ENCODE measurements around the gene LIPN.
"Not testable (repeated sequence)": the region's sequence is repeated elsewhere in the genome, so short reads cannot be mapped to it uniquely, and the experiment has no call there.

Gene LIPN, protein sequence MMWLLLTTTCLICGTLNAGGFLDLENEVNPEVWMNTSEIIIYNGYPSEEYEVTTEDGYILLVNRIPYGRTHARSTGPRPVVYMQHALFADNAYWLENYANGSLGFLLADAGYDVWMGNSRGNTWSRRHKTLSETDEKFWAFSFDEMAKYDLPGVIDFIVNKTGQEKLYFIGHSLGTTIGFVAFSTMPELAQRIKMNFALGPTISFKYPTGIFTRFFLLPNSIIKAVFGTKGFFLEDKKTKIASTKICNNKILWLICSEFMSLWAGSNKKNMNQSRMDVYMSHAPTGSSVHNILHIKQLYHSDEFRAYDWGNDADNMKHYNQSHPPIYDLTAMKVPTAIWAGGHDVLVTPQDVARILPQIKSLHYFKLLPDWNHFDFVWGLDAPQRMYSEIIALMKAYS
- 0 to 0.19 (median 0) reads per million in 3 experiments for total RNA-seq

DNA sequence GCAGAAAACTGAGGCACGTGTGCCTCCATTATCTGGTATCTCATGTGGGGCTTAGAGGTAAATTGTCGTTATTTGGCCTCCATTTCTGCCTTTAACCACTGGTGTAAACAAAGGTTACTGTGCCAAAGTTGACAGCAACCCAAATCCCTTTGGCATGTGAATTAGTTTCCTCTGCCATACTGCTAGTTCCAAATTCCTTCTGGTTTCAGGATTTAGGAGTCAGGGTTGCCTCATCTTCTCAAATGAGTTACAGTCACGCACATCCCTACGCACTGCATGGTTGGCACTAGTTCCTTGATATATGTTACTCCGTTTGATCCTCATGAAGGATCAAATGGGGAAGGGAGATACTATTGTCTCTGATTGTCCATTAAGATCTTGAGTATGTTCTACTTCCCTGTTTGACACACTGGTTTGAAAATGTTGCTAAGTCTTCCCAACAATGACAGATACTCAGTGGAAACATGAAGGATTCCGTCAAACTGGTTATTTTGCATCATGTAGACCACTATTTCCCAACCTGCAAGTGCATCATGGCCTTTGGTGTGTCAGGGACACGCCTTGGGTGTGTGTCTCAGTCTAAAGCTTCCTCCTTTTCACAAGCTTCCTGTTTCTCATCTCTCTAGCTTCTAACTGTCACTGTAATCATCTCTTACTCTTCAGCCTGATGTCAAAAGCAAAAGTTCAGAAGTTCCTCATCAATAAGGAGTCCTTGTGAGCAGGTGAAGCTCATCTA is at the start of gene LIPN:
Gene LIPN, plus strand, starts transcription at position 655 of the 736 bp plus-strand sequence. CDS start 1,386 bp downstream, outside the sequence.
- no peak for DNase-seq

DNA sequence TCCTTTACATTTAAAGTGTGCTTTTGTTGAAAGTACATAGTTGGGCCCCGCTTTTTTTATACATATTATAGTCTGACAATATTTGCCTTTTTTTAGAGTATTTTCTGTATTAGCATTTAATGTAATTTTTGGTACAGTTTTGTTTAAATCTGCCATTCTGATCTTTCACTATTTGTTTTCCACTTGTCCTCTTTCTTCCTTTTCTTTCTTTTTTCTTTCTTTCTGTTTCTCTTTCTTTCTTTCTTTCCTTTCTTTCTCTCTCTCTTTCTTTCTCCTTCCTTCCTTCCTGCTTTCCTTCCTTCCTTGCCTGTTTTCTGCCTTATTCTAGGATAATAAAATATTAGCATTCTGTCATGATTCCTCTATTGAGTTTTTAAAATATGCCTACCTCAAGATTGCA is 44.3 kb upstream of the LIPN start:
- no peak for DNase-seq

DNA sequence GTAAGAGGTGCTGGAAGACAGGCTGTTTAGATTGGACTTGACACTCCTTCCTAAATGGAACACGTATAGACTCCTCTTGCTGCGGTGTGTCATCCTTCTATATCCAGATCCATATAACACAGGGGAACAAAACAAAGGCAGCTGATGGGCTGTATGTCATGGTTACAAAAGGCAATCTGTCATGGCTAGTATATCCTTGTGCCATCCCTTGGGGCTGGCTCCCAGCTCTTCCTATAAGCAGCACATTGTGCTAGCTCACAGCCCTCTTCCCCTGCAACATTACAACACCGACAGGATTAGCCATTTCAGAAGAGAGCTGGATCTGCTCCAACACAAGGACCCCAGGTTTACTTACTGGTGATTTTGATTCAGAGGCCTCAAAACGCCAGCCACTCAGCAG is 38.4 kb upstream of the LIPN start:
- no peak for DNase-seq

DNA sequence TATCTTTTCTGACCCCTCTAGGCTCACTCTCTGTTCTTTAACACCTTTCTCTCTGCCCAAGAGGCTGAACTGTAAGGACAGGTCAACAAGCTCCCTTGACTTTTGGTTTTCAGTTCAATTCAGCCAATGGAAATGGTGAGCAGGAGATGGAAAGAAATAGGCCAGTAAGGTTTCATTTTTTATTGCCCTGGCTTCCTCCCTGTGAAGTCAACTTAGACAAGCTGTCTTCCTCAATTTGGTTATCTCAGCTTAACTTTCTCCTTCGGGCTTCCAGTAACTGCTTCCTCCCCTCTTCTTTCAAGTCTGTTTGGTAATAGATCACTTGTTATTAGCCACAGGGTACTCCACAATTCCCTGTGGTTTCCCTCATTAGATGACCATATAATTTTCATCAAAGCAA is 34.0 kb upstream of the LIPN start:
- no peak for DNase-seq

DNA sequence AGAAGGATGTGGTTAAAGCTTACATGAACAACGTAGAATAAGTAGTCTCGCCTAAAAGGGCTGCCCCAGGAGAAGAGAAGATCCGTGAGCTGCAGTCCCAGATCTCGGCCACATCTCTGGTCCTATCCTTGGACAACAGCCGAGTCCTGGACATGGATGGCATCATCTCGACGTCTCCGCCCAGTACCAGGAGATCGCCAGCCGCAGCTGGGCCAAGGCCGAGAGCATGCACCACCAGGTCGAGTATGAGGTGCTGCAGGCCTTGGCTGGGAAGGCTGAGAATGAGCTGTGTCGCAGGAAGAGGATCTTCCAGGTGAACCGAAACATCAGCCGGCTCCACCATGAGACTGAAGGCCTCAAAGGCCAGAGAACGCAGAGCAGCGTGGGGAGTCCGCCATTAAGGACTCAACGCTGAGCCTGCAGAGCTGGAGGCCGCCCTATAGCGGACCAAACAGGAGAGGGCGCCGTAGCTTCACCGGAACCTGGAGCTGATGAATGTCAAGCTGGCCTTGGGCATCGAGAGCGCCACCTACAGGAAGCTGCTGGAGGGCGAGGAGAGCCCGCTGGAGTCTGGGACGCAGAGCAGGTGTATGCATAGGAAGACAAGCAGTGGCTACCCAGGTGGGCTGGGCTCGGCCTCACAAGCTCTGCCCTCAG is 31.6 kb upstream of the LIPN start:
- DNase-seq, result no peak

DNA sequence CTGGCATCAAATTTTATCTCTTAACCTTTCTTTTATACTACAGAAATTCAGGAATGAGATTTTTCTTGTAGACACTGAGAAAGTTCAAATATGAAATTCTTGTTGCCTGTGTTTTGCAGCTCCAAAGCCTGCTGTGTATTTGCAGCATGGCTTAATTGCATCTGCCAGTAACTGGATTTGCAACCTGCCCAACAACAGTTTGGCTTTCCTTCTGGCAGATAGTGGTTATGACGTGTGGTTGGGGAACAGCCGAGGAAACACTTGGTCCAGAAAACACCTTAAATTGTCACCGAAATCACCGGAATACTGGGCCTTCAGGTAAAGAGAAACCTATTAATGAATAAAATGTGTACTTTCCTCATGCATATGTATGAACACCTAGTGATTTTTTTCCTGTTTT is 29.0 kb upstream of the LIPN start:
- DNase-seq, result no peak

DNA sequence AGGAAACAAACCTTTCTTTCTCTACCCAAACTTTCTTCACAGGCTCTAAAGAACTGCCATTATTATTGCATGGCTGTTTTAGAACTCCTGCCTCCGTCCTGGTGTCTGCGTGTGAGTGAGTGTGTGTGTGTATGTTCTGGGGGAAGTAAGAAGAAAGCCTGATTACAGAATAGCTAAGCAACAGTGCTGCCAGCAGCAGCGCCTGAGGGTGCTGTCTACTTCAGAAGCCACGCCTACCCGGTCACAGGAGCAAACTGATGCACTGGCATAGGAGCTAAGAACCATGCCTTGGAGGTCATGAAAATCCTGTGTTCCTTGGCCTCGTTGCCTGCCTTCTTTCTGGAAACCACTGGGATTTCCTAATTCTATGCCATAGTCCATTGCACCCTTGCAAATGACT is 28.5 kb upstream of the LIPN start:
- DNase-seq, result no peak

DNA sequence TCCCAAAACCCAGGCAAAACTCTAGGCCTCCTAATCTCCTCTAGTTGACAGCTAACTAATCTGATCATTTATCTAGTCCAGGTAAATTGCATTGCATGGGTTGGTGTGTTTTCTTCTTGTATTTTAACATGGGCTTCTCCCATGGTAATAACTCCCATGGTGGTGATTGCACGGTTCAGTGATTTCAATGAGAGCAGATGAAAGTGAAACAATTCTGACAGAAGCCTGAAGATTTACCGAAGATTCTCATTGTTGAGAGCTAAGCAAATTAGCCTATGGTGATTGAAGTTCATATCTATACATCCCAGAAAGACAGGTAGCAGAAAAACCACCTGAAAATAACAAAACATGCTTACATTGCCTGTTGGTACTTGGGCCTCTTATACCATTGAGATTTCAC is 26.6 kb upstream of the LIPN start:
- DNase-seq, result no peak

DNA sequence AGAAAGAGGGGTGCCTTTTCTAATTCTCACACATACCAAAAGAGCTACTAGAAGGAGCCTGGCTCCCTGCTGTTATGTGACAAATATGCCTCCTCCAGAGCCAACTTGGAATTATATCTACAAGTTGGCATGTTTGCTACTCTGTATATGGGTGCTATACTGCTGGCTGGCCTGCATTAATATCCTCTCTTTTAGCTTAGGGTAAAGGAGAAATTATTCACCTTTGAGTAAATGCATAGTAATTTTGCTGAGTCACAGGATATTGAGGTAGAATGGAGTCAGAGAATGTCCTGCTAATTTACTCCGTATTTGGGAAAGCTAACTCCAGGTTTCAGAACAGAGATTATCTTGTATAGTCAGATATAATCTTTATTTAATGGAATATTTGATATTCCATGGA is 24.2 kb upstream of the LIPN start:
- no peak for DNase-seq

DNA sequence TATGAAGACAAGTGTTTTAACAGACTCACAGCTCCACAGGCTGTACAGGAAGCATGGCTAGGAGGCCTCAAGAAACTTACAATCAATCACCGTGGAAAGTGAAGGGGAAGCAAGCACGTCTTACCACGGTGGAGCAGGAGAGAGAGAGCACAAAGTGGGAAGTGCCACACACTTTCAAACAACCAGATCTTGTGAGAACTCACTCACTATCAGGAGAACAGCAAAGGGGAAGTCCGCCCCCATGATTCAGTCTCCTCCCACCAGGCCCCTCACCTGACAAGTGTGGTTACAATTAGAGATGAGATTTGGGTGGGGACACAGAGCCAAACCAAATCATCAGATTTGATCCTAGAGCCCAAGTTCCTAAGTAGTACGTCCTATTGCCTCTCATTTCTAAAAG is 17.9 kb upstream of the LIPN start:
- not testable (repeated sequence) for DNase-seq

DNA sequence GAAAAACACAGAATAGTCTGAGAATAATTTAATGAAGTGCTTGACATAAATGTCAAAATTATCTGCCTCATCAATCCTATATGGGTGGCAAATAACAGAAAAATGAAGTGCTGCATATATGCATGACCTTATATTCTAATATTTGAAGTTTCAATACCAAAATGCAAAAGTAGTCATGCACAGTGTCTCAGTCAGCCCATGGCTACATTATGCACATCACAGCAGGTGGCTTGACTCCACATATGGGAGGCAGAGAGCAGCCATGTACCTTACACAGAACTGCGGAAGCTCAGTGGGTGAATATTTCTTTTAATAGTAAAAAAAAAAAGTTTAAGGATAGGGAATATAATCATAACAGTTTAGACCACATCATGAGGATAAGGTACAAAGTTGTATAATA is 17.4 kb upstream of the LIPN start:
- DNase-seq, result no peak

DNA sequence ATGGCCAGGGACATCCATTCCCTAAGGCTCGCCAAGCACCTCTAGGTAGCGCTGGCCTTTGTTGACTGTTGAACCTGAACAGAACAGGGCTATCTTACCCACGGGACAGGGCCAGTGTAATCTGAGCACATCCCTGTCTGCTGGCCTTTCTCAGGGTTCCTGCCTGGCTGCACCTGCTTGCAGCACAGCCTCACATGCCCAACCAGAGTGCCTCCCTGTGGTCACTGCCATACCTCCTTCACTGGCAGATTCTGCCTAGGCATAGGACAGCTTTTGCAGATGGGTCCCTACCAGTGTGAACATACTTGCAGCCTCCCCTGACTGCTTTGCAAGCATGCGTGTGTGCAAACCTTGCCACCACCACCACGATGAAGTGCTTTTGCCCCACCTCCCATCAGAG is 15.8 kb upstream of the LIPN start:
- no peak for DNase-seq

DNA sequence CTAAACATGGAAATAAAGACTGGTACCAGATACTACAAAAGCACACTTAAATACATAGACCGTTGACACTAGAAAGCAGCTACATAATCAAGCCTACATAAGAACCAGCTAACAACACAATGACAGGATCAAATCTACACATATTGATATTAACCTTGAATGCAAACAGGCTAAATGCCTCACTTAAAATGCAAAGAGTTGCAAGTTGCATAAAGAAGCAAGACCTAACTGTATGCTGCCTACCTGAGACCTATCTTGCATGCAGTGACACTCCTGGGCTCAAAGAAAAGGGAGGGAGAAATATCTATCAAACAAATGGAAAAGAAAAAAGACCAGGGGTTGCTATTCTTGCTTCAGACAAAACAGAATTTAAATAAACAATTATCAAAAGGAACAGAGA is 14.2 kb upstream of the LIPN start:
- no peak for DNase-seq

DNA sequence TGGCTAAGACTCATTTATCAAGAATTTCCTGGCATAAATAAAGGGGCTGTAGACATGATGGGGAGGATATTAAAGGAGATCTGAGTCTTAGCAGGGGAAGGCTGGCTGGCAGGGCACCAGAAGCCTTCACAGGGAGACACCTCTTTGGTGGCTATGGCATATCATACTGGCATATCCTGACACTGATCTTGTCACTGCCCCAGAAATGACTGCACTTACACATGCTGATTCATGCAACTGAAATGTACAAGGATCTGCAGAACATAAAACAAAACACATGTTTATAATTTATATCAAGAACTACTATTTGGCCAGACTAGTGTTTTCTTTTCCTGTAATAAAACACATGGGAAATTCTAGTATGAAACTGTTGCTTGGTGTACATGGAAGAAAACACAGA is 5.5 kb upstream of the LIPN start:
- no peak for DNase-seq

DNA sequence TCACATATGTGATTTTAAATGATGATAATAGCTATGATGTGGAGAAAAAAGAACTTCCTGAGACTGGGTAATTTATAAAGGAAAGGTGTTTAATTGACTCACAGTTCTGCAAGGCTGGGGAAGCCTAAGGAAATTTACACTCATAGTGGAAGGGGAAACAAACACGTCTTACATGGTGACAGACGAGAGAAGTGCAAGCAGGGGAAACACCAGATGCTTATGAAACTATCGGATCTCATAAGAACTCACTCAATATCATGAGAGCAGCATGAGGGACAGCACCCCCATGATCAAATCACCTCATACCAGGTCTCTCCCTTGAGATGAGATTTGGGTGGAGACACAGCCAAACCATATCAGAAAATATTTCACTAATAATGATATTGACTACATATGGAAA is 4.1 kb upstream of the LIPN start:
- DNase-seq, result no peak

DNA sequence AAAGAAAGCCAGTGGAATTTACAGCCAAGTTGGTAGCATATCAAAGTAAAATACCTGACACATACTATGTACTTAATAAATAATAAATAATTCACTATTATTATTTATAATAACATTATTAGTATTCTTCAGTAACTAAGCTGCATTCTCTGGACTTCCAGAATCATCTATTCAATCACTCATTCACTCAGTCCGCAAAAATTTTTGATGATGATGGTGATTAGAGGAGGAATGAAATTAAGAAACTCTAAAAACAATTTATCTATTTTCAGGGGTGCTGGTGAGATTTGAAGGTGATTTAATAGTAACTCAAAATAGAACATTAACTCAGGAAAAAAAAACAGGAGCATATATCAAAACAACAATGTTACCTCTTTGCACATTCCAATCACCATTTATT is 3.2 kb upstream of the LIPN start:
- DNase-seq, result no peak

DNA sequence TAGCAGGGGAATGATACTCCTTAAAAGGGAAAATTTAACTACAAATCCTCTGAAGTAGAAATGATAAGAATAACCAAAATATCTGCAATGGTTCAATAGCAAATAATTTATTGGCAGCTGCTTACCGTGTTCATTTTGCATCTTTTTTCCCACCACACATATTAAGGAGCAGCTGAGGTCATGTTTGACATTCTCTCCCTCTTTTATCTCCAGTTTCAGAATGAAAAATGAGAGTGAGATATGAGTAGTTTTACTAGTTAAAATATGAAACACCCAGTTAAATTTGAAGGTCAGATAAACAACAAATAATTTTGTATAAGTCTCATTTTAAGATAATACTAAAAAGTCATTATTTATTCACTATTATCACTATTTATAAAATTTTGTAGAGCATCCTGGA is 3.1 kb downstream of the LIPN start:
- DNase-seq, result no peak

DNA sequence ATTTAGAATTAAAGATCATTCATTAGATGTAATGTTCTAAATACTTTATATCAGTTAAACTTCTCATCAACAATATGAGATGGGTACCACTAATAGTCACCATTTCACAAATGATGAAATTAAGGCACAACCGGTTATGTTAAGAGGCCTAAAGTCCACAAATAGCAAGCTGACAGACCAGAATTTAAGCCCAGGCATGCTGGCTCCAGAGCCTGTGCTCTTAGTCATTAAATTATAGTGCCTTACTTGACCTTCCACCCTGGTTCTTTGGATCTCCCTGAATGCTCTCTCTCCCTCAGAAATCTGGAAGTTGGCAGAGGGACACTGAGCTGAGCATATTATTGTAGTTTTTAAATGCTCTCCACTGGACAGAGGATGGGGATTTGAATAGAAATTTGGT is 3.6 kb downstream of the LIPN start:
- DNase-seq, result no peak

DNA sequence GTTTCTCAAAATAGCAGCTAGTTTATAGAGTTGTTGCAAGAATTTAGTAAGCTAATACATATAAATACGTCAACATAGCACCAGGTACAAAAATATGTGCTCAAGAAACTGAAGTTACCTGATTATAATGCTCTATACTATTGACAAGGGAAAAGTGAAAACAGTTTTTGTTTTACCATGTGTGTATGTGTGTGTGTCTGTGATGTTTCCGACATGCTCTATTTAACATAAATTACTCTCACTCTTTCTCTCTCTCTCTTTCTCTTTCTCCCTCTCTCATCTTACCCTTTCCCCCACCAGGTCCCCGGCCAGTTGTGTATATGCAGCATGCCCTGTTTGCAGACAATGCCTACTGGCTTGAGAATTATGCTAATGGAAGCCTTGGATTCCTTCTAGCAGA is 4.3 kb downstream of the LIPN start:
- DNase-seq, result no peak

DNA sequence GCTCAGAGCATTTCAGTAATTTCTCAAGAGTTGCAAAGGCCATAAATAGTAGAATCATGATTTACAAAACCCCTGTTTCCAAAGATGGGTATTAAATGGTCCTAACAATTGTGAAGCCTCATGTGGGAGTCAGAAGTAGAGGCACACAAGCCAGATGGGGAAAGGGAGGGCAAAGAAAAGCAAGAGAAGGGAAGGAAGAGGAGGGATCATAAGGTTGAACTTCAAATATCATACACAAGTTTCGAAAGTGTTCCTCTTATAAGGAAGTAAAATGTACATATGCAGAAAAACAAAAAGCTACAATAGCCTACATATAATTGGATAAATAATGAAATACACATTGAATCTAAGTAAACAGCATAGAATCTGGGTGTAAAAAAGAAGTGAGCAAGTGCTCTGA is 6.0 kb downstream of the LIPN start:
- DNase-seq, result no peak

DNA sequence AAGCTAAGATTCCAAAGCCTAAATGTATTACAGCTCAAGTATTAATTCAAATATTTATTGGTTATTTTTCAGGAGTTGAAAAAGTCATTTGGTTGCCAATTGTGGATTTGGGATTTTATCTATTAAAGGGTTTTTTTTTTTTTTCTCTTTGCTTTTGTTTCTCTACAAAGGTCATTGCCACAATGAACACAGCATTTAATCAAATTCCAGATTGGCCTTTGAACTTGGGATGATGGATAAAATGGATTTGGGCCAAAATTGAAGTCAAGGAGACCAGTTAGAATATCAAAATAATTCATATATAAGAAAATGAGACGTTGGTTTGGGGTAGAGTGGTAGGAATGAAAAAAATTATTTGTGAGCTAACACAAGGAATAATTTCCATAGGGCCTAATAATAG is 9.6 kb downstream of the LIPN start:
- DNase-seq, result no peak

DNA sequence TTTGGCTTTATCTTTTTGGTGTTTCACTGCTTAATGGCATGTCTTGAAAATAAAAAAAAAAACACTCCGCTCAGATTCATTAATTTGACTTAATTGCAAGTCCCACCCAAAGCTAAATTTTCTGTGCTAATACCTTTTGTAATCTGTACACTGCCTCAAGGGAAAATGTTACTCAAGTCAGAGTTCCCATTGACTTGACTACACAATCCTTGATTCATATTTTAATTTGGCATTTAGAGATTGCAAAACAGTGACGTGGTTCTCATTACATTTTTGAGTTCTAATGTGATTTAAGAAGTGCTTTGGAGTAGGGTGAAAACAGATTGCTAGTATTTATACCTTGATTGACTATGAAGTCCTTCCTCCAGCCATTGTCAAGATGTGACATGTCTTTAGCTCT is 21.4 kb downstream of the LIPN start:
- DNase-seq, result no peak

DNA sequence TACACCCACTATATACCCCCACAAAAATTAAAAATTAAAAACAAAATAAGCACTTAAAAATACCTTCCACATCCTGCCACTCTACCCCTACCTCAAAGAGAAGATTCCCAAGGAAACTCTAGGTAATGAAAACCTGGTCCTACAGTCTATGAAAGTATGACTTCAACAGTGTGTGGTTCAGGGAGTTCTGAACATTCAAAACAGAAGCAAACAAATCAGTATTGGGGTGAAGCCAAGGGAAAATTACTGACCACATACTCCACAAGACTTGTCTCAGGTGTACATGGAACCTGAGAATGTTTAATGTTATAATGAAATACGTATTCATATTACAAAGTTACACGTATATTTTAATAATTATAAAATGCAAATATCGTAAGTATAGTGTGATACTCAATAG is 22.4 kb downstream of the LIPN start:
- no peak for DNase-seq

DNA sequence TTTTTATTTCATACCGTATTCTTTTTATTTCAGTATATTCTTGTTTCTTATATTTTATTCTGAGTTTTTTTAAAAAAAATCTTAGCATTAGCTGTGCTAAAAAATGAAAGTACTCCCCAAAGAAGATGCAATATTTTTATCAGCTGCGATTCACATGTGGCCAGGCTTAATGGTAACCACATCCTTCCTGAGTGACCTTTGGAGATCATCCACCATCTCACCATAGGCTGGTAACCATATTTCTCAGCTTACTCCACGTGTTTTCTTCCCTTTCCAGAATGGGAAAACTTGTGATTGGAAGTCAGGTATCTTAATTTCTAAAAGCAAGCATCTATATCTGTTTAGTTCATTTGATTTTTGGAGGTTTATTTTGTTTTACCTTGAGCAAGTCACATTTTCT is 23.9 kb downstream of the LIPN start:
- no peak for DNase-seq
